ENCODE measurements around the gene FGF1.

FGF1 gene

DNA sequence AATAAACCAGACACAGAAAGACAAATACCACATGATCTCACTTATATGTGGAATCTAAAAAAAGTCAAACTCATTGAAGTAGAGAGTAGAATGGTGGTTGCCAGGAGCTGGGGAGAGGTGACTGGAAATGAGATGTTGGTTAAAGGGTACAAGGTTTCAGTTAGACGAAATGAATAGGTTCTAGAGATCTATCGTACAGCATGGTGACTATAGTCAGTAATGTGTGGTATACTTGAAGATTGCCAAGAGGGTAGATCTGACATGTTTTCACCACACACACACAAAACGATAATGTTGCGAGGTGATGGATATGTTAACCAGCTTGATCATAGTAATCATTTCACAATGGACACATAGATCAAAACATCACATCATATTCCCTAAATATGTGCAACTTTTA, 46.4 kb downstream of the FGF1 start:
- no peak for DNase-seq

GRCh38 chr5:142637871-142638270, 48.0 kb downstream of the FGF1 start:
- no peak for DNase-seq

DNA sequence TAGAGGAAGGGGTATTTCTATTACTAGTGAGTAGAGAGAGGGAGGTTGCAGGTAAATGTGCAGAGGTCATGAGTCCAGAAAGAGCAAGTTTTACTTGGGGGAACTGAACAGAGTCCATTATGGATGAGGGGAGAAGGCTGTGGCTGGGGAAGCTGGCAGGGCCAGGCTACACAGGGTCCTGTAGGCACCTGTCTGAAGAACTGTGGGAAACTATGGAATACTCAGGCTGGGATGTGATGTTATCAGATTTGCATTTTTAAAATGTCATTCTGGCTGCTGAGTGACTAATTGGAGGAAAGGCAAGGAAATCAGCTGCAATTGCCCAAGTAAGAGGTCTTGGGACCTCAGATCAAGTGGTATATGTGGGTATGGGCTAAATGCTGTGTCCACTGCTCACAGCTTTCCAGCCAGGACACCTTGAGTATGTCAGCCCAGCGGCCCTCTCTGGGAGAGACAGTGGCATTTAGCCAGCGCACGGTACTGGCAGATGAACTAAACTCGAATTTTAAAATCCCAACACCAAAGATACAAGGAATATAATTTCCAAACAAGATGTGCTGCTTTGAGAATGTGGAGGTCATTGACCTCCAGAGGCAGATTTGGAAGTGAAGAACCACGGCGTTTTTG, 49.1 kb downstream of the FGF1 start:
- DNase-seq, result no peak

- DNase-seq, result no peak
Measured at GRCh38 chr5:142636093-142636492, 49.8 kb downstream of the FGF1 start.

DNA sequence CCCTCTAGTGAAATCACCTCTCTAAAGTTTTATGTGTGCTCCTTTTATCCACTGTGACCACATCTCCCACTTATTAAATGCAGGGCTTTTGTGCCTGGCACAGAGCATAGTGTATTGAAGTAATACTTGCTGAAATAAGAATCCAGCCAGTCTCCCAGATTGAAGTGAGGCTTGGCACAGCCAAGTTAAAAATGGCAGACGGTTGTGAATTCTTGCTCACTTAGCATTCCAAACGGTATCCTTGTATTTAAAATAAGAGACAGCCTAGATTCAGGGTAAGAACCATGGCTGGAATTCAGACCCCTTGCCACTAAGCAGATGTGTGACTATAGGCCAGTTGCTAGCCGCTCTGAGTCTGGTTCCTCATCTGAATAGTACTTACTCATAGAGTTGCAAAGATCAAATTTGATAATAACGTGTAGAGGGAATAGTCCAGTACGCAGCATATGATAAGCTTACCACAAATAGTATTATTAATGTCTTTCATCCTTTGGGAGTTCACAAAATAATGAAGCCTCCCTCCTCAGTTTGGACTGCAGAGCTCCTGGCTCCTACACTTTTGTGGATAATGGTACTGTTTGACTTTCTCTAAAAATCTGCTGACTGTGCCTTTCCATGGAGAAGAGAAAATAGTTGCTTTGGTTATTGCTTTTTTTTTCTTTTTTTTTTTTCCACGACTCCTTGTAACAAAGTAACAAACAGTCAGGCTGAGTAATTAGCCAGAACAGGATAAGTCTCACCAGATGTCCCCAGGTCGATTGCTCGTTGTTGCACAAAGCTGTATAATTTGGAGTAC, 51.5 kb downstream of the FGF1 start:
- no peak for DNase-seq

GRCh38 chr5:142630927-142631539, 54.9 kb downstream of the FGF1 start:
- no peak for DNase-seq

DNA sequence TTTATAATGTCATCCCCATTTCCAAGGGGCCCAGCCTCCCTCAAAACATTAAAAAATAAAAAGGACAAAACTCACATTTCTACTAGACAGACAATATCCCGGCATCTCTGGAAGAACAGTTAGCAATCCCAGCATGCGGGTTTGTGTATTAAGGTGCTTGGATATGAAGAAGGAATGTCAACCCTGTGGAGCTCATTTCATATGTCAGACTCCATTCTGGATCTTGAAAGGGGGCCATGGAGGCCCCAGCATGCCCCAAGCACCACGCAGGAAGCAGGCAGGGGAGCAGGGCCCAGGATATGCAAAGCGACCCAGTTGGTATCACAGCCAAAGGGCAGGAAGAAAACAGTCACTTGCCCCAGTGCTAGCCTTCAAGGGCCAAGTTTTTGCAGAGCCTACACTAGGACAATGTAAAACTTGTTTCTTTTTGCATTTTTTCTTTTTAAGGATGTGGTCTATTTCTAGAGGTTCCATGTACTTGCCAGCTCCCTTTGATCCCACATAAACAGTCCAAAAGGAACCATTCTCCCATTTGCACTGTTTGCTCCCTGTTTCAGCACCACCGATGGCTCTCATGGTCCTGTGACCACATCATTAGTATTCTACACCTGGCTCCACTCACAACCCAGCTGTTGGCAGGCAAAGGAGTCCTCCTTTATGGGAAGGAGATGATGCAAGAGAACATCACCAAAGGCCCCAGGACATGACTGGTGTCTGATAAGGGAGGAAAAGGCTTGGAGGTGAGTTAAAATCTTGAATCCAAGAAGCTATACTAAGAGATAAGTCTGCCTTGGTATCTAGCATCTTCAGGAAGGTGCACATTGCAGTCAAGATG, 58.3 kb downstream of the FGF1 start:
- DNase-seq, result no peak

GRCh38 chr5:142626786-142627185, 59.1 kb downstream of the FGF1 start:
- no peak for DNase-seq

DNA sequence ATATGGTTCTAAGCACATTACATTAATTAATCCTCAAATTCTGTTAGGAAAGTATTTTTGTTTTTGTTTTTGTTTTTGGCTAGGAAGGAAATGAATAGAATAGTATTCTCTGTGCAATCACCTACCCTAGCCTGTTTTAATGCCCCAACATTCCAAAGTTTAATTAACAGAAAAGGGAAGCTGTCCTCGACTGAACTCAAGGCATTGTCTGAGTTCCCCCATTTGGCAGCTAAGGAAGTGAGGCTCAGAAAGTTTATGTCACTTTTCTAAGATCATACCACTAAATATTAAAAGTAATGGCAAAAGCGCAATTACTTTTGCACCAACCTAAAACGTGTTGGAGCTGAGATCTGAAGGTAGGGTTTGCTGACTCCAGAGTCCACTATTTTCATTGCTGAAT, 59.8 kb downstream of the FGF1 start:
- no peak for DNase-seq

- no peak for DNase-seq
Measured at GRCh38 chr5:142621227-142621626, 64.7 kb downstream of the FGF1 start.

DNA sequence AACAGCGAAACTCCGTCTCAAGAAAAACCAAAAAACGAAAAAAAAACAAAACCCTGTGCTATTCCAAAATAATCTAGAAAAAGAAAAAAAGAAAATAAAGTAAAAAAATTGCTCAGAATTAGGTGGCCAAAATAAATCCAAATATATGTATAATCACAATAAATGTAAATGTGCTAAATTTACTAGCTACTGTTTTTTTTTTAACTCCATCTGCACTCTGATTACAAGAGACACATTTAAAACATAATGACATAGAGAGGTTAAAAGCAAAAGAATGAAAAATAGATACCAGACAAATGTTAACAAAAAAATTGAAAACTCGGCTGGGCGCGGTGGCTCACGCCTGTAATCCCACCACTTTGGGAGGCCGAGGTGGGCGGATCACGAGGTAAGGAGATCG, 66.1 kb downstream of the FGF1 start:
- no peak for DNase-seq

- DNase-seq, result no peak
Measured at GRCh38 chr5:142618130-142618523, 67.8 kb downstream of the FGF1 start.

DNA sequence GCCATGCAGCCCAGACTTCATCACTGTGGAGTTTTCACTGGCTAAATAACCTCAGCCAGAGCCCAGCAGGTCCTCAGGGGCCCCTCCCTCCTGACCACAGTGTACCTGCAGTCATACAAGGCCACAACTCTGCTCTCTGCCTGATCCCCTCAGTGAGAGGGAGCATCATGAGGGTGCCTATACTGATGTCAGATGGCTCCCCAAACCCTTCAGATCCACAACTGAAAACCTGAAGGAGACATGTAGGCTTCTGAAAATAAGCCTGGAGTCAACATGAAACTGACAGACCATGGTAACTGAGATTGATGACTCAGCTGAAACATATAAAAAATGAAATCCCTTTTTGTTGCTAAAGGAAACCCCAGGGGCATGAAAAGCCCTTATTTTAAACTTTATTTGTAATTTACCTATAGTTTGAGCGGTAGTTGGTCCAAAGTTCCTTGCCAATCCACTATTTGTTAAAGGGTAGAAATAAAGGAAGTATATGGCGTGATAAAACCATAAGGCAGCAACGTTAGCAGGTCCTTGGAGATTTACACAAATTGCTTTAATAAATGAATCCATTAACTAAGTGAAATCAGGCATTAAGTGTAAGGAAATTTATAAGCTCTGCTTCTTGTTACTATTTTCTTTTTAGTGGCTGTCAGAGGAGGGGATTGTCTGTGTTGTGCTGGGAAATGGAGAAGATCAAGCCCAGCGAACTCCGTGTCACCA, 68.3 kb downstream of the FGF1 start:
- no peak for DNase-seq

GRCh38 chr5:142615948-142616347, 69.9 kb downstream of the FGF1 start:
- no peak for DNase-seq

DNA sequence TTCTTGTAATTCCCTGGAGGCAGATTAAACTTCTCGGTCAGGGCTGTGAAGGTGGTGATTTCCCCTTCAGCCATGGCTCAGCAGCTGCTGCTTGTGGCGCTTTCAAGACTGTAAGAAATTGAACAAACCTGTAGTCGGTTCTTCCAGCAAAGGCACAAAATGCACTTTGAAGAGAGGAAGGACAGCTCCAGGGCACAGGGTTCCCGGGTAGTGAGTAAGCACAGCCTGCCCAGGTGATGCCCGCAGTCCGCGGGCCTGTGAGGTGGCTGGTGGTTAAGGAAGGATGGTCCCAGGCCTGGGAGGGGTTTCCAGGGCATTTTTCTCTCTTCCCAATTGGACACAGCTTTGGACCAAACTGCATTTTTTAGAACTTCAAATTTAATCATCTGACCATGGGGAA, 71.8 kb downstream of the FGF1 start:
- no peak for DNase-seq

DNA sequence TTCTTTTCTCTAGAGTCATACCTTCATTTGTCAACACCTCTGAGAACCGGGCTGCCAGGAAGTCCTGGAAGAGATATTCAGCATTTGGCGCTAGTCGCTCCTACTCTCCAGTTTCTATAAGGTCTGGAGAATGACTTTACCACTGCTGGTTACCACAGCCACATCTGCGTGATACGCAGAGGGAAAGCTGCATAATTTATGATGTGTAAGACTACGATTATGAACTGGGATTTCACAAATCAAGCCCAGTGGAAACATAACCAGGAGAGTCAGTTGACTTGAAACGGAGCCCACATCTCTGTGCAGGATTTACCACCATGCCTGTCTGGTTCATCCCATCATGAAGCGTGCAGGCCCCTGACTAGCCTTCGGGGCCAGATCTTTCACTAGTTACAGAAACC, 72.6 kb downstream of the FGF1 start:
- no peak for DNase-seq

GRCh38 chr5:142612494-142613270, 73.2 kb downstream of the FGF1 start:
- no peak for DNase-seq

DNA sequence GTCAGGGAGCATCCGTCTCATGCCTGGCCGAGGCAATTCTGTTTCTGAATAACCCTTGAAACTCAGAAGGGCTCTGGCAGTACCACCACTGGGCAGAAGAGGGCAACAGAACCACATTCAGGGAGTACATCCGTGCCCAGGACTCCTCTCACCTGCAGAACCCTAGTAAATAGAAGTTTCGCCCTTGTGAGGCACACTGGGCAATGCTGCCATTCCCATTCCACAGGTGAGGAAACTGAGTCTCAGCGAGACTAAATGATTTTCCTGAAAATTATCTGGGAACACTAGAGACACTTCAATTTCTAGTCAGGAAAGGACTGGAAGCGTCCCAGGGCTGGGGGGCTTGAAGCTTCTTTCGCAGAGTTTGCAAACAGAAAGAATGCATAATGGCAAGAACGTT, 74.7 kb downstream of the FGF1 start:
- peak; percentile 18 for DNase-seq

- no peak for DNase-seq
Measured at GRCh38 chr5:142610176-142611001, 75.5 kb downstream of the FGF1 start.

DNA sequence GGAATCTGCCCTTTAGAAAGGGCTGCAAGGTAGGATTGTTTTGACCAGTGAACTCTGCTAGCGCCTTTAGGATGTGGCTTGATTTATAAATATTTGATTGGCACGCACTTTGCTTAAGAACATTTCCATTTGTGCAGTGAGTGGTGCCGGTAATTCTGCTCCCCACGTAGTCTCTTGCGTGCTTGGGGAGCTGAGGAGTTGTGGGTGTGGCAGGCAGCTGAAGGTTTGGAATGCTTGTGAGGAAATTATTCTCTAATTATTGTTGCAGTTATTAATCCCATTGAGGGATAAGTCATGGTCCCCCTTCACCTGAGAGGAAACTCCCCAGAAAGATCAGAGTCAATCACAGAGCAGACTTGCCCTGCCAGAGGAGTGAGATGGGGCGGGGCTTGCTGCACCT, 76.7 kb downstream of the FGF1 start:
- no peak for DNase-seq

- DNase-seq, result no peak
Measured at GRCh38 chr5:142608081-142608480, 77.8 kb downstream of the FGF1 start.
